Thyroid gland (tissue), 4 donors: ENCODE data around the gene ESRRA.

ENCODE experiments used
- POLR2A ChIP-seq, 2 donors: fragments of 450-650 bp; IDR thresholded peaks; one replicate each; pipeline ENCODE4 v1.6.1; 2017; ENCODE audit warnings: antibody characterized with exemption in 2 of 2, mild to moderate bottlenecking in 2 of 2, moderate library complexity in 1 of 2
- TF ChIP-seq, protein P1 (sequence below), 6 experiments: fragments of 200-600 bp in 3 of 6; fragments of 450-650 bp in 3 of 6; sonication (generic) in 3 of 6; IDR thresholded peaks; one replicate each; pipeline ENCODE4 v1.5.1; 2016 to 2019; ENCODE audit warnings: antibody characterized with exemption in 6 of 6, mild to moderate bottlenecking in 2 of 6, inconsistent platforms in 1 of 6, moderate library complexity in 1 of 6

DNA sequence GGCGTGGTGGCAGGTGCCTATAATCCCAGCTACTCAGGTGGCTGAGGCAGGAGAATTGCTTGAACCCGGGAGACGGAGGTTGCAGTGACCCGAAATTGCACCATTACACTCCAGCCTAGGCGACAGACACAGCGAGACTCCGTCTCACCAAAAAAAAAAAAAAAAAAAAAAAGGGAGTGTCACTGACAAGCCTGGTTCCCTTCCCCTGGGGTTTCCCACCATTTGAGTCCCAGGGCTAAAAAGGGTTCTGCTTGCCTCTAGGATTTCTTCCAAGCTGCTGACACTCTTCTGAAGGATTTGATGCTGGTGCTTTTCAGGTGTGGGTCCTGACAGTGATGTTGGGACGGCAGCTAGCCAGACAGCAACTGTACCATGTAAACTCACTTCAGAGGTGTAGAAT lies 33.4 kb downstream of the ESRRA start:
- TF ChIP-seq, protein P1, sequence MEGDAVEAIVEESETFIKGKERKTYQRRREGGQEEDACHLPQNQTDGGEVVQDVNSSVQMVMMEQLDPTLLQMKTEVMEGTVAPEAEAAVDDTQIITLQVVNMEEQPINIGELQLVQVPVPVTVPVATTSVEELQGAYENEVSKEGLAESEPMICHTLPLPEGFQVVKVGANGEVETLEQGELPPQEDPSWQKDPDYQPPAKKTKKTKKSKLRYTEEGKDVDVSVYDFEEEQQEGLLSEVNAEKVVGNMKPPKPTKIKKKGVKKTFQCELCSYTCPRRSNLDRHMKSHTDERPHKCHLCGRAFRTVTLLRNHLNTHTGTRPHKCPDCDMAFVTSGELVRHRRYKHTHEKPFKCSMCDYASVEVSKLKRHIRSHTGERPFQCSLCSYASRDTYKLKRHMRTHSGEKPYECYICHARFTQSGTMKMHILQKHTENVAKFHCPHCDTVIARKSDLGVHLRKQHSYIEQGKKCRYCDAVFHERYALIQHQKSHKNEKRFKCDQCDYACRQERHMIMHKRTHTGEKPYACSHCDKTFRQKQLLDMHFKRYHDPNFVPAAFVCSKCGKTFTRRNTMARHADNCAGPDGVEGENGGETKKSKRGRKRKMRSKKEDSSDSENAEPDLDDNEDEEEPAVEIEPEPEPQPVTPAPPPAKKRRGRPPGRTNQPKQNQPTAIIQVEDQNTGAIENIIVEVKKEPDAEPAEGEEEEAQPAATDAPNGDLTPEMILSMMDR (IDR thresholded peaks at IDR 0.05), result no peak
- no peak for TF ChIP-seq POLR2A (IDR thresholded peaks at IDR 0.05)
